Central memory CD8-positive, alpha-beta T cell (primary cell): ENCODE results near the gene TMEM158.

Experiments
- ATAC-seq: fragments of 150-1000 bp; cut with Tn5 transposase; replicated peaks from 2 replicates; pipeline ENCODE4 v1.10.0; 2022; ENCODE audit warnings: mild to moderate bottlenecking, moderate FRiP score, moderate number of reproducible peaks; ENCODE audit not compliant: poor library complexity, severe bottlenecking; ENCODE audit errors: extremely low read depth
- DNase-seq, 2 donors: peaks; one replicate each; pipeline ENCODE4 v3.0.0; 2021; ENCODE audit warnings: low spot score in 2 of 2
- H3K27ac Mint-ChIP-seq: one replicate; pipeline ENCODE4 v1.8.0; 2022; ENCODE audit warnings: low read depth, mild to moderate bottlenecking, moderate library complexity, mixed read lengths
- H3K27me3 Mint-ChIP-seq: one replicate; pipeline ENCODE4 v1.8.0; 2022; ENCODE audit warnings: mixed read lengths
- H3K36me3 Mint-ChIP-seq: one replicate; pipeline ENCODE4 v1.8.0; 2022; ENCODE audit warnings: mild to moderate bottlenecking, moderate library complexity, mixed read lengths; ENCODE audit not compliant: insufficient read depth
- H3K4me1 Mint-ChIP-seq: one replicate; pipeline ENCODE4 v1.8.0; 2022; ENCODE audit warnings: mixed read lengths
- H3K4me3 Mint-ChIP-seq: one replicate; pipeline ENCODE4 v1.8.0; 2022; ENCODE audit warnings: mild to moderate bottlenecking, moderate library complexity, mixed read lengths
- H3K9me3 Mint-ChIP-seq: one replicate; pipeline ENCODE4 v1.8.0; 2022; ENCODE audit warnings: mixed read lengths

TMEM158 gene

GRCh38 chr3:45209526-45209925 lies 16.6 kb downstream of the TMEM158 start:
- Mint-ChIP-seq H3K9me3 (no peaks in the 10 kb centered on the region), H3K4me3 (no peak overlapping the region), H3K4me1 (peaks cover 5% of the 10 kb centered on the region), H3K36me3 (peaks cover 2% of the 10 kb centered on the region), H3K27ac (no peak overlapping the region), H3K27me3 (peaks cover 44% of the 10 kb centered on the region)
- DNase-seq (no peak), ATAC-seq (no peak)

- peaks cover 43% of the 10 kb centered on the region for H3K27me3 Mint-ChIP-seq
- H3K4me1 Mint-ChIP-seq = peaks cover 5% of the 10 kb centered on the region
- H3K36me3 Mint-ChIP-seq = peaks cover 2% of the 10 kb centered on the region
- no peak overlapping the region for H3K4me3 Mint-ChIP-seq
- no peak for ATAC-seq
- H3K27ac Mint-ChIP-seq = no peak overlapping the region
- H3K9me3 Mint-ChIP-seq = no peaks in the 10 kb centered on the region
- DNase-seq = no peak
These were observed 17.5 kb downstream of the TMEM158 start for GRCh38 chr3:45208586-45208985.

- ATAC-seq (no peak), DNase-seq (no peak)
- Mint-ChIP-seq H3K4me3 (no peak overlapping the region), H3K9me3 (no peaks in the 10 kb centered on the region), H3K4me1 (peaks cover 5% of the 10 kb centered on the region), H3K27ac (no peak overlapping the region), H3K27me3 (peaks cover 34% of the 10 kb centered on the region), H3K36me3 (peaks cover 2% of the 10 kb centered on the region)
These were observed 18.6 kb downstream of the TMEM158 start for GRCh38 chr3:45207446-45207845.

DNA sequence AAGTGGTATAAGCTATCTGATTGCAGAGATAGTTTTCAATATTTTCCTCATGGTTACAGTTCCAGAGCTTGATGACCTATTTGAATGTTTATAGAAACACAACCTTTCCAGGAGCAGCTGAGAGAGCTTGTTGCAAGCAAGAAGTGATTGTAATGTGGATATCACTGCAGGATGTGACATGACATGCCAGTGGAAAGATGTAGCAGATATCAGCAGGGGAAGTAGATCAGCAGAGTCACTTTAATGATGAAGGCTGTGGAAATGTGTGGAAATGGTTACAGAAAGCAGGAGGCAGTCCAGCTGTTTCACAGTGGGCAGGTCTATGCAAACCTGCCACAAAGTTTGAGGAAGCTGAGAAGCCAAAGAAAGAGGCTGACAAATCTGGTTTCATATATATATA lies 21.0 kb downstream of the TMEM158 start:
- no peaks in the 10 kb centered on the region for H3K4me1 Mint-ChIP-seq
- no peak for DNase-seq
- H3K36me3 Mint-ChIP-seq = peaks cover 1% of the 10 kb centered on the region
- peaks cover 35% of the 10 kb centered on the region for H3K27me3 Mint-ChIP-seq
- ATAC-seq = no peak
- H3K4me3 Mint-ChIP-seq = no peak overlapping the region
- no peak overlapping the region for H3K27ac Mint-ChIP-seq
- H3K9me3 Mint-ChIP-seq = no peaks in the 10 kb centered on the region

GRCh38 chr3:45204136-45204535 lies 22.0 kb downstream of the TMEM158 start:
- H3K4me1 Mint-ChIP-seq = no peaks in the 10 kb centered on the region
- H3K9me3 Mint-ChIP-seq = no peaks in the 10 kb centered on the region
- peaks cover 1% of the 10 kb centered on the region for H3K36me3 Mint-ChIP-seq
- no peak for ATAC-seq
- peaks cover 45% of the 10 kb centered on the region for H3K27me3 Mint-ChIP-seq
- H3K4me3 Mint-ChIP-seq = no peak overlapping the region
- H3K27ac Mint-ChIP-seq = no peak overlapping the region
- no peak for DNase-seq

DNA sequence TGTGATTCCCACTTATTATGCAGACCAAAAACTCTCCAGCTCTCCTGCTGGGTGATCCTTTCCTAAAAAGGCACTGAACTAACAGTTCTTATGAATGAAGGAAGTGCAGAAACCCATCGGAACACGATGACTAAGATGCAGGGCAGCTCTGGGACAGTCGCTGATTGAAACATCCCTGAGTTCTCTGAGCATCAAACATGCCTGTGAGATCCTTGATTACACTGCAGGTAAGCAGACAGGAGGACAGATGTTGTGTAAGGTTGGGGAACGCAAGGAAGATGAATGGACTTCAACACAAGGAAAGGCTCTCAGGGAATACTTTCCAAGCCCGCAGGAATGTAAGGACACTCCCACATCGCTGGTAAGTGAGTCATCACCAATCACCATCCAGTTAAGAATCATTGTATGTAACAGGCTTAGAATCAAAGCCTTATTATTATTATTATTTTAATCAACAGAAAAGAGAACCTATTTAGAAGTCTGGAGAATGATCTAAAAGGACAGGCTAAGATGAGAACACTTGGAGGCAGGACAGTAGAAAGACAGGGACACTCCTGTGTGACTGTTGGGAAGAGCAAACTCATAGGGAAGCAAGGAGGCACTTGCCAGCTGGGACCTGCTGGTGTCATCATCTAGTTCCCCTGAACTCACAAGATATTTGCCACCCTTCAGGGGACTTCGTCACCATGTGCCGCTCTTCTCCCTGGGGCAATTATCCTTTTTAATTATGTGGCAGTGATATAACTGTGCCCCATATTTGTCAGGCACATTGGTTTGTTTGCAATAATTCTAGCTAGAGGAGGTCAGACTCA lies 26.0 kb downstream of the TMEM158 start:
- peaks cover 1% of the 10 kb centered on the region for H3K36me3 Mint-ChIP-seq
- H3K9me3 Mint-ChIP-seq = no peaks in the 10 kb centered on the region
- no peak overlapping the region for H3K27ac Mint-ChIP-seq
- peaks cover 65% of the 10 kb centered on the region for H3K27me3 Mint-ChIP-seq
- no peaks in the 10 kb centered on the region for H3K4me1 Mint-ChIP-seq
- ATAC-seq (no peak), DNase-seq (no peak)
- no peak overlapping the region for H3K4me3 Mint-ChIP-seq

DNA sequence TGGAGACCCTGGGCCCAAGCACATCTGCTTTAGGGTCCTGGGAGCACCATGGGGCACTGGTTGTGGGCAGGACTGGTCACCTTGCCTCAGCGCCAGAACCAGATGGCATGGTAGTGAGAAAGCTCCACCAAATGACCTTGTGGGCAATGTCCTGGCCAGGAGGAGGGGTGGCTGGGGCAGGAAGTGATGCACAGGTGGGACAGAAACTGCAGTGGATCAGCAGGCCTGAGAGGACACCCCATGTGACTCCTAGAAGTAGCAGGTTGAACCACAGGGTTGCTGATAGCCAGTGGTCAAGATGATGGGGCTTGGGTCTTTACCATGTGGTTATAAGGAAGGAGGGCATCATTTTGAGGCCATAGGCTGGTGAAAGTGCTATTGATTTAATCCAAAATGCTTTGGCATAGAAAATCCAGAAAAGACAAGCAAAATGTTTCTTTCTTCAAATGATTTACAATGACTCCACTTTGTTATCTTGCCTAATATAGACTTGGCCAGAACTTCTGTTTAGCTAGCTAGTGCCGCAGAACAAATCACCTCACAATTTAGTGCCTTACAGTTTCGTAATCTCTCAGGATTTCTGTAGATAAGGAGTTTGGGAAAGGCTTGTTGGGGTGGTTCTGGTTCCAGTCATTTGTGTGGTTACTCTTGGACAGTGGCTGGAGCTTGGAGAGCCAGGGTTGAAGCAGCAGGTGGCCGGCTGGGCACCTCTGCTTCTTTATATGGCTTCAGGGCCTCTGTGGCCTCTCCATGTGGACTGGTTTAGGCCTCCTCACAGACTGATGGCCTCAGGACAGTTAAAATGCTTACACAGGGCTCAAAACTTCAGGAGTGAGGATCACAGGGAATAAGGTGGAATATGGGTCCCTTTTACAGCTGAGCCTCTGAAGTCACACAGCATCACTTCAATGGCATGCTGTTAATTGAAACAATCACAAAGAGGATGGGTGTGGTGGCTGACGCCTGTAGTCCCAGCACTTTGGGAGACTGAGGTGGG lies 27.5 kb downstream of the TMEM158 start:
- Mint-ChIP-seq H3K4me3 (no peak overlapping the region), H3K27ac (no peak overlapping the region), H3K9me3 (no peaks in the 10 kb centered on the region), H3K27me3 (peaks cover 70% of the 10 kb centered on the region), H3K4me1 (no peaks in the 10 kb centered on the region), H3K36me3 (no peaks in the 10 kb centered on the region)
- no peak for ATAC-seq
- DNase-seq = no peak

DNA sequence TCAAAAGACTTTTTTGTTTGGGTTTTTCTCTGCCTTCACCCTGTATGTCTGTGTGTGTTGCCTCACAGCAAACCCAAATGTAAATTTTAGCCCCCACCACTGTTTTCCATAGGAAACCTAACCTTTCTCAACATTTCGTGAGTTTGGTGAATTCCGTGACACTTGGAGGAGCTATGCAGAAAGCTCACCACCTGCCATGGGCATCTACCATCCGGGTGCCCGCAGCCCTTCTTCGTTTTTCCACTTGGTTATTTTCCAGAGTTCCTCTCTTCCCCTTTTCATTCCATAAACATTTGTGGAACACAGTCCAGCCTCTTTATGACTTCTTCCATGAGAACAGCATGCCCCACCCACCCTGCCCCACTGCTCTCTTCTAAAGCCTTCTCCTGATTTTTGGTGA lies 31.3 kb downstream of the TMEM158 start:
- DNase-seq (no peak), ATAC-seq (no peak)
- H3K4me3 Mint-ChIP-seq = no peak overlapping the region
- no peak overlapping the region for H3K27ac Mint-ChIP-seq
- no peaks in the 10 kb centered on the region for H3K4me1 Mint-ChIP-seq
- H3K36me3 Mint-ChIP-seq = no peaks in the 10 kb centered on the region
- H3K9me3 Mint-ChIP-seq = no peaks in the 10 kb centered on the region
- peaks cover 54% of the 10 kb centered on the region for H3K27me3 Mint-ChIP-seq

DNA sequence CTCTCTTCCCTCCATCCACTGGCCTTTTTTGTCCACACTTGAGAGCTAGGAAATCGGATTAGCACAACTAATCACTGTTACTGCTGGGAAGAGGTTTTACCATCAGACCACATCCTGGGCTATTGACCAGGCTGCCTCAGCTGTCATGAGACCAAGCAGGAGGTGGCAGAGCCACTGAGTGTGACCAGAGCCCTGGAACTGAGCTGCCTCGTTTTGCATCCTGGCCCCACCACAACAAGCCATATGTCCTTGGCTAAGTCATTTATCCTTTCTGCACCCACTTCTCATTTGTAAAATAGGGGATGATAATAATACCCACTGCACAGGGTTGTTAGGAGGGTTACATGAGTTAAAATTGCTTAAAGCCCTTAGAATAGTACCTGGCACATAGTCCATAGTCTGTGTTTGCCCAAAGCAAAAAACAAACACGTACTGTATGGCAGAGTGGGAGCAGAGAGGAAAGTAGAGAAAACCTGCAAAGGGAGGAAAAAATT lies 34.1 kb downstream of the TMEM158 start:
- no peak for DNase-seq
- Mint-ChIP-seq H3K27me3 (peaks cover 31% of the 10 kb centered on the region), H3K27ac (no peak overlapping the region), H3K36me3 (no peaks in the 10 kb centered on the region), H3K9me3 (no peaks in the 10 kb centered on the region), H3K4me3 (no peak overlapping the region), H3K4me1 (peaks cover 4% of the 10 kb centered on the region)
- no peak for ATAC-seq

- Mint-ChIP-seq H3K4me3 (no peak overlapping the region), H3K36me3 (no peaks in the 10 kb centered on the region), H3K27ac (no peak overlapping the region), H3K4me1 (peaks cover 4% of the 10 kb centered on the region), H3K27me3 (peaks cover 34% of the 10 kb centered on the region), H3K9me3 (no peaks in the 10 kb centered on the region)
- DNase-seq (no peak), ATAC-seq (no peak)
These were observed 34.7 kb downstream of the TMEM158 start for GRCh38 chr3:45191424-45191823.

DNA sequence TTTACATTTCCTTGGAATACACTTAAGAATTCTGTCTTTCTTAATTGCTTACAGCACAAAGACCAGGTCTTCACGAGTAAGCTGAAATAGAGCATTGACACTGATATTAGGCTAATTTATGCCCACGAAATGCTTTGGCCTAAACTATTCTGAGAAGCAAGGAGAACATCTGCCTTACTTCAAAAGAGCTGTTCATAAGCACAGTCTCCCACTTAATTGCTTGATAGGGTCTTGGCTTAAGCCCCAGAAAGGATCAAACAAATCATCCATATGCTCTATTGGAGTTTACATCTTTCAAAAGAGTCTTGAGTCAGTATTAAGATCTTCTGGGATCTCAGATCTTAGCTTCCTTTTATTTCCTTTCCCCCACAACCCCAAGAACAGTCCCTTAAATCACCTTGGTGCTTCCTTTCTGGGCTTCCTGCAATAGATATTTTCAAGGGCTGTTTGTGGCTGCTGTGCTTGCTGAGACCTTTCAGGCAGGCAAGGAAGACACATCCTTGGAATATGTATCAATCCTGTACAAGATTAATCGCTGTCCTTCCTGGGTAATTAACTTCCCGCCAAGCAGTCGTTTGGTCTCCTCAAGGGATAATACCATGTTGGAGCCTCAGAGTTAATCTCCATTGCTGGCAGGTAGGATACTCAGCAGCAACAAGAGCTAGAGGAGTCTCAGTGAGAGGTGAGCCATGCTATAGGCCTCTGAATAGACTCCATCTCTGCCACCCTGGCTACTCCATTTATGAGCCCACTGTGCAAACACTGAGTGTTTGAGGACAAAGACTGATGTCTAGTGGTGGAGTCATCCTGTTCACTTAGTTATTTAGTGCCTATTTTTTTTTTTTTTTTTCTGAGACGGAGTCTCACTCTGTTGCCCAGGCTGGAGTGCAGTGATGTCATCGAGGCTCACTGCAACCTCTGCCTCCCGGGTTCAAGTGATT lies 37.1 kb downstream of the TMEM158 start:
- ATAC-seq = no peak
- H3K9me3 Mint-ChIP-seq = no peaks in the 10 kb centered on the region
- H3K27me3 Mint-ChIP-seq = peaks cover 32% of the 10 kb centered on the region
- peaks cover 4% of the 10 kb centered on the region for H3K4me1 Mint-ChIP-seq
- no peak for DNase-seq
- H3K36me3 Mint-ChIP-seq = no peaks in the 10 kb centered on the region
- no peak overlapping the region for H3K4me3 Mint-ChIP-seq
- H3K27ac Mint-ChIP-seq = no peak overlapping the region

- H3K27ac Mint-ChIP-seq = no peak overlapping the region
- H3K4me3 Mint-ChIP-seq = no peak overlapping the region
- no peaks in the 10 kb centered on the region for H3K9me3 Mint-ChIP-seq
These were observed 38.4 kb downstream of the TMEM158 start for GRCh38 chr3:45187694-45188141.

More at GRCh38 chr3:45187694-45188141, 38.4 kb downstream of the TMEM158 start:
- peaks cover 4% of the 10 kb centered on the region for H3K4me1 Mint-ChIP-seq
- peaks cover 29% of the 10 kb centered on the region for H3K27me3 Mint-ChIP-seq
- no peaks in the 10 kb centered on the region for H3K36me3 Mint-ChIP-seq
- no peak for ATAC-seq
- DNase-seq = no peak
